HG02970 (cell line): ENCODE data around the gene COMTD1.
"Not testable (repeated sequence)": the region's sequence is repeated elsewhere in the genome, so short reads cannot be mapped to it uniquely, and the experiment has no call there.

ENCODE experiments used
- ATAC-seq: cut with Tn5 transposase; IDR thresholded peaks from one replicate; pipeline ENCODE4 v1.9.1; 2021; ENCODE audit warnings: mild to moderate bottlenecking, moderate library complexity, moderate number of reproducible peaks; ENCODE audit not compliant: unreplicated experiment, low FRiP score

Gene COMTD1

GRCh38 chr10:75226095-75226494 lies 9.7 kb downstream of the COMTD1 start:
- no peak for ATAC-seq

GRCh38 chr10:75223507-75223906 lies 12.2 kb downstream of the COMTD1 start:
- ATAC-seq = no peak

- not testable (repeated sequence) for ATAC-seq
These were observed 14.3 kb downstream of the COMTD1 start for GRCh38 chr10:75221492-75221891.

- ATAC-seq = no peak
These were observed 15.5 kb downstream of the COMTD1 start for GRCh38 chr10:75220274-75220673.

GRCh38 chr10:75212343-75212742 lies 23.4 kb downstream of the COMTD1 start:
- ATAC-seq = no peak

- peak; percentile 0 for ATAC-seq
These were observed 24.6 kb downstream of the COMTD1 start for GRCh38 chr10:75211007-75211691.

- ATAC-seq = peak; percentile 79
These were observed 25.3 kb downstream of the COMTD1 start, which contains the start of gene VDAC2 for GRCh38 chr10:75210282-75211006. Gene VDAC2, plus strand, starts transcription at chr10:75210796. Its CDS starts 363 bp downstream, at chr10:75211159.

GRCh38 chr10:75209921-75210281 lies 25.9 kb downstream of the COMTD1 start:
- ATAC-seq = peak; percentile 30

- ATAC-seq = no peak
These were observed 26.5 kb downstream of the COMTD1 start for GRCh38 chr10:75209086-75209920.

- no peak for ATAC-seq
These were observed 27.6 kb downstream of the COMTD1 start for GRCh38 chr10:75208181-75208580.

GRCh38 chr10:75207857-75208144 lies 28.0 kb downstream of the COMTD1 start:
- ATAC-seq = no peak

- no peak for ATAC-seq
These were observed 28.5 kb downstream of the COMTD1 start for GRCh38 chr10:75207079-75207856.

- ATAC-seq = not testable (repeated sequence)
These were observed 29.1 kb downstream of the COMTD1 start for GRCh38 chr10:75206638-75207037.

GRCh38 chr10:75205908-75206307 lies 29.8 kb downstream of the COMTD1 start:
- no peak for ATAC-seq

- no peak for ATAC-seq
These were observed 32.0 kb downstream of the COMTD1 start for GRCh38 chr10:75203724-75204123.

GRCh38 chr10:75203046-75203620 lies 32.6 kb downstream of the COMTD1 start:
- ATAC-seq = not testable (repeated sequence)

GRCh38 chr10:75202321-75203045 lies 33.3 kb downstream of the COMTD1 start:
- ATAC-seq = no peak

- no peak for ATAC-seq
These were observed 33.9 kb downstream of the COMTD1 start for GRCh38 chr10:75201793-75202307.

GRCh38 chr10:75199949-75200348 lies 35.8 kb downstream of the COMTD1 start:
- ATAC-seq = not testable (repeated sequence)
